Measurements from ENCODE around the gene PRIMA1.

The PRIMA1 gene

DNA sequence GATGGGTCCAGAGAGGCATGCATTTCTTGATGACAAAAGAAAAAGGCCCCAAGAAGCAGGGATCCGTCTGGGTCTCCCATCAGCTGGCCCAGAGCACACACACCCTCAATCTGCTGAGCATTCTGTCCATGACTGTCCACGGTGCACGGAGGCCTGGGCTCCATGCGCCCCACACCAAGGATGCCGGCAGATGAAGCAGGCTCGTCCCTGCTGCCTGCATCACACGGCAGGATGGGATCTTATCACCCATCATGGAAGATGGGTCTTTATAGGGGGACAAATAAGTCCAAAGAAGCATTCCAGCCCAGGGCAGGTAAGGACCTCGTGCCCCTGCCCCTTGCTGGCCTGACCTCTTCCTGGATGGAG lies 59.7 kb downstream of the PRIMA1 start:
- DNase-seq, result no peak

GRCh38 chr14:93727917-93728650 lies 60.2 kb downstream of the PRIMA1 start:
- no peak for DNase-seq

DNA sequence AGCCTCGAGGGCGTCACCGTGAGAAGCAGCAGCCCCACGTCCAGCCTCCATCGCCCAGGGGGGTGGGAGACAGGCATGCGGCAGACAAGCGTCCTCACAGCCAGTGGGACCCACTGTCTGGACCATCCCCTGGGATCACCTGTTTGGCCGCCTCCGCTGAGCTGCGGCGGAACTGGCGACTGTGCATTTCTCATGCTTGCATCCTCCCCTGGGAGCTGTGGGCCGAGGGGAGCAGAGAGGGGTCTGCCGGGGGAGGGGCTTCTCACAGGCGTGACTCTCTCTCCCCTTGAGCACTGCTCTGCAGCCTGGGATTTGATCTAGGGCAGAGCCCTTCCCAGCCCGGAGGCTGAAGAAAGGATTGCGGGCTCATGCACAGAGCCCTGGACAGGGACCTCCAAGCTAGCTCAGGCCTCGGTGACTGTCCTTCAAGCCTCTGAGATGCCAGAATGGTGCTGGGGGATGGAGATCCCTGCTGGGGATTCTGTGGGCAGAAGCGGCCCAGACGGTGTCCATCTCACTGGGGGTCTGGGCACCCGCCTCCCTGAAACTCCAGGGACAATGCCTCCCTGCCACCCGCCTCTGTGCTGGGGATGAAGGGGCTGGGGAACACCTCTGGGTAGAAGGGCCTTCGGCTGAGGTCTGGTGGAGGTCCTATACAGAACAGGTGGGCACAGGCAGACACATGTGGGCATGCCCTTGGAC lies 61.1 kb downstream of the PRIMA1 start:
- DNase-seq, result no peak

GRCh38 chr14:93725993-93726392 lies 62.3 kb downstream of the PRIMA1 start:
- DNase-seq, result no peak

- DNase-seq, result no peak
Measured at GRCh38 chr14:93725002-93725582, 63.2 kb downstream of the PRIMA1 start.

DNA sequence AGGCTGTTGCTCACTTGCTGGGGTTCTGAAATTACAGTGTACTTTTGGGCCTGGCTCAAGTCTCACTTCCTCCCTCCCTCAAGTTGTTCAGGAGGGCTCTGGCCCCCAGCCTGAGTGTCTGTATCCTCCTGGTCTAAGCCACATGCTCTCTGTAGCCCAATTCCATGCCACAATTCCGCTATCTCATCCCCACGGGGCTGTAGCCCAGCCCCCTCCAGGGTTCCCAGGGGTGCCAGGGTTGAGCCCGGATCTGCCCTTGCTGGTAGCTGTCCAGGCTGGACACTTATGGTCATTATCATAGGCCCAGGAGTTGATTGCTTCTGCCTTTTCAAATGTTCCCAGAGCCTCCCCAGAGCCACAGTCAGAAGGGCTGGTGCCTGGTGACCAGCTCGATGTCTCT lies 65.3 kb downstream of the PRIMA1 start:
- DNase-seq, result no peak

GRCh38 chr14:93720981-93721483 lies 67.3 kb downstream of the PRIMA1 start:
- no peak for DNase-seq

DNA sequence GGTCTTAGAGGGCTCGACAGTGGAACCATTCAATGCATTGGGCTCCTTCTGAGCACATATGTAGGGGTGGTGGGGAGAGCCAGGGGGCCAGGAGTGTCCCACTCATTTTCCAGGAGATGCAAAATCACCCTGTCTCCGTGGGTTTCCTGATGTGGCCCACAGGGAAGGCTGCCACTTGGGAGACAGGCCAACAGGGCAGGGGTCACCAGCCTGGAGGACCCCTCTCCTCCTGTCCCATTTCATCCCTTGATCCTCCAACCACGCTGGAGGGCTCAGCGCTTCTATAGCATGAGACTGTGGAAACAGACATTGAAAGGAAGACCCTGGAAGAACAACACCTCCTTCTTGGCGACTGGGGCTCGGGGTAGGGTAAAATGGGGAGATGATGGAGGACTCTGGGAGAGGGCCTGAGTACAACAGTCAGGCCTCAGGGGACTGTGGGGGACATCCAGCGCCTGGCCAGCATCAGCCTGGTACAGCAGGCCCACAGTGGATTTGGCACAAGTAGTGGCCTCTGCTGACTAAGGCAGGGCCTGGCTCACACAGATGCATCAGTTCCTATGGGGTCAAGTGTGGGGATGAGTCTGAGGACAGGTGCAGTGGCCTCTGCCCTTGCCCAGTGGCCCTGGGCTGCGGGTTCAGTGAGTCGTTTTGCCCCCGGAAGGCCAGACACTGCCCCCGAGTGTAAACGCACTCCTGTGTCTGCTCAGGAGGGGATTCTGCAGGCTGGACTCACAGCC lies 68.0 kb downstream of the PRIMA1 start:
- no peak for DNase-seq

DNA sequence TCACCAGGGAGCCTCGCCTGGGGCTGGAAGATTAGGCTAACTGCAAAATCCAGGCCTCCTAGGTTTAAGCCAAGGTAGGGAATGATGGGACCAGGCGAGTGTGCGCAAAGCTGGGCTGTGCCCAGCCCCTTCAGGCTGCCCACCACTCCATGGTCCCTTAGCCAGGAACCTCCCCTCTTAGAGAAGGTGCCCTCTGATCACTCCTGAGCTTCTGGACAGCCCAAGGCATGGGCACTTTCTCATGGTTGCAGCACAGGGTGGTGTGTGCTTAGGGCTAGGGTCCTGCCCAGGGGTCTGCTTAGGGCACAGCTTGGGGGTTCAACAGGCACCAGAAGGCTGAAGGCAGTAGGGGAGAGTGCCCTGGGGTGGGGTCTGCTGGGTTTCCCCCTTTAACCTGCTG lies 69.0 kb downstream of the PRIMA1 start:
- no peak for DNase-seq

DNA sequence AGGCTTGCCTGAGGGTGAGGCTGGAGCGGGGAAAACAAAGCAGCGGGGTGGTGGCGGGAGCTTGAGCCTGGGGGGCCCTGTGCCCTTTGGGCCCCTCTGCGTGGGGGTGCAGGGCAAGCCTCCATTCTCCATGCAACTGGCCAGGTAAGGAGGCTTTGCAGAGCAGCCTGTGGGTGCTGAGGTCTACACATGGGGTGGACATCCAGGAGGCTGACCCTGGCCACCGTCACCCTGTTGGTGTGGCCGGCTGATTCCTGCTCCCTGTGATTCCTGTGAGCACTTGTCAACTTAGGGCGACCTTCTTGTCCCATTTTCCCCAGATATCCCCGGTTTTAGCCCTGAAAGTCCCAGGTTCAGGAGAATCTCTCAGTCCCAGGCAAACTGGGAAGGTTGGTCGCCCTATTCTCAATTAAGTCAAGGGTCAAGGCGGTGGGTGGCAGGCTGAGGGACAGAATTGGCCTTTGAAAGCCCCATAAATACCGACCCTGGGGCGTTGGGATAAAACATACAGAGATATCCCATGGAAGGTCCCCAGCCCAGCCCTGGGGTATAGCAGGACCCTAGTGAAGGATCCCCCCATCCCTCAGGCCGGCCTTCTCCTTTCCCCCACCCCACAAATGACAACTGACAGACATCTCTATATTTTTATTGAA lies 70.5 kb downstream of the PRIMA1 start:
- no peak for DNase-seq

GRCh38 chr14:93716746-93717667 lies 71.3 kb downstream of the PRIMA1 start:
- no peak for DNase-seq

DNA sequence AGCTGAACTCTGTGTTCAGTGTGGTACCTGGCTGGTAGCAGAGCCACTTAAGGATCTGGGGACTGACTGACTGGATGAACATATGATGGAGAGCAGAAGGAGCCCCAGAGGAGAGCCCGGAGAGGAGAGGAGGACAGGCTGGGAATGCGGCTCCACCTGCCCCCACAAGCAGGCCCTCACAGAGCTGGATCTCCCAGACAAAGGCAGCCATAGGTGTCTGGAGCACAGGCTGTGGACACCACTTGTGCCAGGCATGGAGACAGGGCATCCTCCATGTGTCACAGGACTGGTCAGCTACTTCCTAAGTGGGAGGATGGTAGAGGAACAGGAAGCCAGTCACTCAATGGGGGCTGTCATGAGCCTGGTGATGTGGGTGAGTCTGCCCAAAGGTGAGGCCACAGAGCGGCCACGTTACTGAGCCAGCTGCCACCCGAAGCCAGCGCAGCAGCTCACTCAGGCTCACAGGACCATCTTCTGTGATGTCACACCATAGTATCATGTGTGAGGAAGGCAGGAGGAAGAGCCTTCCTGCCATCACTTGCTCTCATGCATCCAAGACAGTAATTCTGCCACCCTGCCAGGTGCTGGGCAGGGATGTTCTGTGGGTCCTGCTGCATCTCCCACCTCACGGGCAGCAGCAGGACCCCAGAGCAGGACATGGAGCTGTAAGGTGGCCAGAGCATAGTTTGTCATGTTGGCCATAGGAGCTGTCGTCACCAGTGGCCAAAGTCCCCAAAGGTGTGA lies 72.1 kb downstream of the PRIMA1 start:
- DNase-seq, result no peak

DNA sequence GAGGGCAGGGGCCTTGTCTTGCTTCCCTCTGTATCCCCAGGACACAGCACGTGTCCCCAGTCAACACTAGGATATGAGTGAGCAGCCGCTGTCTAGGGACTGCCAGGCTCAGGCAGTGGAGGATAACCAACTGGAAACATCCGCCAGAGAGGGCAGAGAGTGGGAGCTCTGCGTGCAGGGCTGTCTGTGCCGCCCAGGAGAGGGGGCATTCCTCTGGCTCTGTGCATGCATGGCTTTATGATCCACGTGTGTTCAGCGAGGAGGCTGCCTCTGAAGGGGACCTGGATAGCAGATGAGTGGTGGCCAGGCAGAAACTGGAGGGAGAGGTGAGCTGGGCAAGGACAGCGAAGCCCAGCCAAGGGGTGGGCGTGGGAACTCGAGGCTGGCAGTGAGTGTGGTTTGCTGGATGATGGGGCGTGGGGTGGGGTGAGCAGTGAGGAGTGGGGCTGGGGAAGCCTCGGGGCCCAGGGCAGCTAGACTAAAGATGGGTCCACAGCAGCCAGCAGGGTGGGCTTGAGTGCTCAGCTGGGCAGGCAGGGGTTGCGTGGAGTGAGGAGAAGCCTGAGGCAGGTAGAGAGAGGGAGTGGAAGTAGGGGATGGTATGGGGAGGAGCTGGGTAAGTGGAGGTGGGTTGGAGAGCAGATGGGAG lies 72.9 kb downstream of the PRIMA1 start:
- DNase-seq, result no peak

GRCh38 chr14:93714605-93715004 lies 73.7 kb downstream of the PRIMA1 start:
- DNase-seq, result no peak

DNA sequence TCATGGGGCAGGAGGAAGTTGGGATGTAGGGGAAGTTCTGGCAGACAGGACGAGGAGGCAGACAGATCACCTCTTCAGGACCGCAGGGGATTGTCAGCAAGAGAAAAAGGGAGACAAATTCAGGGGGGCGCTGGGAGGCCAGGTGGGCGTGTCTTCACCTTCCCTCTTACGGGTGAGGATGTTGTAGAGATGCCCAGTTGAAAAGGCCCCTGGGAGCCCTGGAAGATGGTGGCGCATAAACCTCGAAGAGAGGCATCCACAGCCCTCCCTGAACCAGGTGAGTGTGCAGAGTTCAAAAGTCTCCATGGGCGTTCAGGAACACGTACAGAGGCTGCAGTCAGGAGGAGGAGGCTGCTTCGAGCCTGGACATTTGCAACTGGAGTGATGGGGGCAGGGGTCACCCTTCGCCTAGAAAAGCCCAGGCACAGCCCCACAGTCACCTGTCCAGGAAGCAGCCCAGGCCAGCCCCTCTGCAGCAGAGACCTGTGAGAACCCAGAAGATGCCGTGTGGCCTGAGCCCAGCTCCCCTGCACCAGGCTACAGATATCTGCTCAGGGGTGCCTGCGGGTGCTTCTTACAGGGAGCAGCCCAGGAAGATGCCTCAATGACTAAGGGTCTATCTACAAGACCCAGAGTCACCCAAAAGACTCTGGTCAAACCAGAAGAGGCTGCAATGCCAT lies 74.4 kb downstream of the PRIMA1 start:
- DNase-seq, result no peak

DNA sequence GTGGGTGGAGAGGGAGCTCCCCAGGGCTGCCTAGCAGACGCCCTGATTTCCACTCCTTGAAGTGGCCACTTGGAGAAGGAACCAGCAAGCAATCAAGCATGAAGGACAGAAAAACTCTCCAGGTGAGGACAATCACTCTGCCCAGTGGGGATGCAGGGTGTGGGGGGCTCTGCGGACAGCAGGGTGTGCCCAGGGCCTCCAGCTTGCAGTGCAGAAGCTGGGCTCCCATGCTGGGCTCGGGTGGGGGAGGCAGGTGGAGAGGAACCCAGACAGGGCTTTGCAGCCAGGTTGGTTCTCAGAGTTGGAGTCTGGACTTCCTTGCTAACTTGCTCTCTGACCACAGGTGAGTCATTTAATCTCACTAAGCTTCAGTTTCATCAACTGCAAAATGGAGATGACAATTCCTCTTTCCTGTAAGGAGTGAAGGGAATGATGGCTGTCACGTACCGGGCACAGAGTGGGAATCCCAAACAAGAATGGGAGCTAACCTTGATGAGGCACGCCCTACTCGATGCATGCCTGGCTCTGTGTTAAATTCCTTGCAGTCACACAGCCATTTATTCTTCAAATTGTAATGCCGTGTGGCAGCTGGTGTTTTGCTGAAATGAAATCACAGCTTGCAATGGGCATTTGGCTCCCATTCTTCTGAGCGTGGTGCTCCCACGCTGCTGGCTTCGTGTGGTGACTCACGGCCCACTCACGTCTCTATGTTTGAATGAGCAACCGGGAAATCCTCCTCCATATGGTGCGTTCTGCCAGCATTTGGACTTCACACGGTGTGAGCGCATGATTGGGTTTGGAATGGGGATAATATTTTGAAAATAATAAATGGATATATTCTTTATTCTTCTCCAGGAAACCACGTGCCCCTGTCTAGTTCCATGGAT lies 75.2 kb downstream of the PRIMA1 start:
- no peak for DNase-seq

GRCh38 chr14:93712079-93712837 lies 76.0 kb downstream of the PRIMA1 start:
- DNase-seq, result no peak

GRCh38 chr14:93709249-93709648 lies 79.0 kb downstream of the PRIMA1 start:
- no peak for DNase-seq
